Head of caudate nucleus (tissue), 42 donors: ENCODE data around the gene CRHR1.

Source experiments
- DNase-seq, 42 donors: peaks; one replicate each; pipeline versions ENCODE4 v3.0.0 to v3.0.0-alpha.2; 2020 to 2021; ENCODE audit warnings: mixed read lengths in 7 of 42
- intact Hi-C: fragments of 100-400 bp; cut with DNase I; formaldehyde crosslinking; loops from one replicate; pipeline ENCODE4 v1.15.0; 2022

CRHR1 gene

GRCh38 chr17:45756266-45756991 lies 27.7 kb upstream of the CRHR1 start:
- intact Hi-C loops = no loop called here
- DNase-seq = no peak

- no peak for DNase-seq
- intact Hi-C loops = no loop called here
Observed at GRCh38 chr17:45757431-45758218, 26.5 kb upstream of the CRHR1 start.

- no peak for DNase-seq
- intact Hi-C loops = no loop called here
Observed at GRCh38 chr17:45758544-45758943, 25.6 kb upstream of the CRHR1 start.

- intact Hi-C loops = no loop called here
- no peak for DNase-seq
Observed at GRCh38 chr17:45759761-45760160, 24.4 kb upstream of the CRHR1 start.

GRCh38 chr17:45761957-45762565 lies 22.1 kb upstream of the CRHR1 start:
- DNase-seq = no peak
- intact Hi-C loops = no loop called here

- DNase-seq = no peak
- intact Hi-C loops = no loop called here
Observed at GRCh38 chr17:45763182-45763581, 20.9 kb upstream of the CRHR1 start.

GRCh38 chr17:45764479-45764878 lies 19.6 kb upstream of the CRHR1 start:
- no peak for DNase-seq
- intact Hi-C loops = no loop called here

- DNase-seq = no peak
- intact Hi-C loops = no loop called here
Observed at GRCh38 chr17:45768000-45768399, 16.1 kb upstream of the CRHR1 start.

- DNase-seq = no peak
- intact Hi-C loops = no loop called here
Observed at GRCh38 chr17:45770632-45771270, 13.4 kb upstream of the CRHR1 start.

- DNase-seq = peak in 11 of 42 donors; percentile 14 to 50 (median 39)
- intact Hi-C loops = no loop called here
Observed at GRCh38 chr17:45771271-45771959, 12.7 kb upstream of the CRHR1 start.

GRCh38 chr17:45775148-45775547 lies 9.0 kb upstream of the CRHR1 start:
- no peak for DNase-seq
- intact Hi-C loops = no loop called here

- intact Hi-C loops = no loop called here
- peak in 22 of 42 donors; percentile 12 to 66 (median 26) for DNase-seq
Observed at GRCh38 chr17:45775576-45776011, 8.5 kb upstream of the CRHR1 start.

- DNase-seq = no peak
- intact Hi-C loops = no loop called here
Observed at GRCh38 chr17:45776896-45777295, 7.2 kb upstream of the CRHR1 start.

- DNase-seq = no peak
- intact Hi-C loops = no loop called here
Observed at GRCh38 chr17:45777388-45777787, 6.7 kb upstream of the CRHR1 start.

GRCh38 chr17:45780921-45781320 lies 3.2 kb upstream of the CRHR1 start:
- intact Hi-C loops = no loop called here
- no peak for DNase-seq

GRCh38 chr17:45782889-45783592 lies 1.1 kb upstream of the CRHR1 start:
- peak in 36 of 42 donors; percentile 14 to 86 (median 61) for DNase-seq
- intact Hi-C loops = no loop called here

- intact Hi-C loops = no loop called here
- DNase-seq = peak in 33 of 42 donors; percentile 9 to 76 (median 42)
Observed at GRCh38 chr17:45783593-45784292, 377 bp upstream of the CRHR1 start.
